ENCODE results near the gene ETV2.

ETV2 gene

GRCh38 chr19:35692010-35692409 lies 50.5 kb downstream of the ETV2 start:
- Histone ChIP-seq H3K27ac (no peak overlapping the region), H2AFZ (peak overlapping the region; percentile 38), H3K4me3 (ENCODE audit: low read depth, low read length) (no peak overlapping the region), H3K4me1 (no peaks in the 10 kb centered on the region), H3K36me3 (ENCODE audit: control insufficient read depth, insufficient read depth, low read length) (no peaks in the 10 kb centered on the region), H3K79me2 (no peaks in the 10 kb centered on the region), H3K9me3 (ENCODE audit: control insufficient read depth, low read length) (no peaks in the 10 kb centered on the region), H3K27me3 (ENCODE audit: control insufficient read depth, insufficient read depth, low read length) (no peaks in the 10 kb centered on the region), H3K9ac (no peak overlapping the region), H3K4me2 (ENCODE audit: low read length) (no peak overlapping the region)
- no peak for TF ChIP-seq CTCF (IDR thresholded peaks at IDR 0.05)

- no peak overlapping the region for H3K4me2 ChIP-seq (ENCODE audit: low read length)
- H3K4me1 ChIP-seq = no peaks in the 10 kb centered on the region
- no peak for TF ChIP-seq CTCF (IDR thresholded peaks at IDR 0.05)
- no peak overlapping the region for H3K4me3 ChIP-seq (ENCODE audit: low read depth, low read length)
- no peak overlapping the region for H3K27ac ChIP-seq
- no peak overlapping the region for H2AFZ ChIP-seq
- H3K36me3 ChIP-seq (ENCODE audit: control insufficient read depth, insufficient read depth, low read length) = no peaks in the 10 kb centered on the region
- no peaks in the 10 kb centered on the region for H3K9me3 ChIP-seq (ENCODE audit: control insufficient read depth, low read length)
- H3K9ac ChIP-seq = no peak overlapping the region
- H3K27me3 ChIP-seq (ENCODE audit: control insufficient read depth, insufficient read depth, low read length) = no peaks in the 10 kb centered on the region
- no peaks in the 10 kb centered on the region for H3K79me2 ChIP-seq
These were observed 51.9 kb downstream of the ETV2 start for GRCh38 chr19:35693422-35693821.

- no peak overlapping the region for H3K9ac ChIP-seq
- H3K27me3 ChIP-seq (ENCODE audit: control insufficient read depth, insufficient read depth, low read length) = no peaks in the 10 kb centered on the region
- H3K36me3 ChIP-seq (ENCODE audit: control insufficient read depth, insufficient read depth, low read length) = no peaks in the 10 kb centered on the region
- no peaks in the 10 kb centered on the region for H3K4me1 ChIP-seq
- H3K4me3 ChIP-seq (ENCODE audit: low read depth, low read length) = no peak overlapping the region
- H3K4me2 ChIP-seq (ENCODE audit: low read length) = no peak overlapping the region
- H3K27ac ChIP-seq = no peak overlapping the region
- no peaks in the 10 kb centered on the region for H3K79me2 ChIP-seq
- peak overlapping the region; percentile 19 for H2AFZ ChIP-seq
- no peaks in the 10 kb centered on the region for H3K9me3 ChIP-seq (ENCODE audit: control insufficient read depth, low read length)
- TF ChIP-seq CTCF (IDR thresholded peaks at IDR 0.05) = peak; percentile 98
These were observed 52.5 kb downstream of the ETV2 start for GRCh38 chr19:35693835-35694599.

Measured in parathyroid adenoma (tissue), 2 donors.